H9 (cell line): ENCODE measurements around the gene DMXL1. TPM values are rescaled to one million over a fixed set of nuclear protein-coding genes. Genes with fewer than 3 reads are reported as not detected.

Experiments used
- DNase-seq: peaks from one replicate; pipeline ENCODE4 v3.0.0-alpha.2; 2017
- H2AFZ ChIP-seq: one replicate; pipeline ENCODE4 v1.6.1; 2013; ENCODE audit warnings: mild to moderate bottlenecking, low read length, control low read depth, moderate library complexity
- H2AK5ac ChIP-seq: 2 replicates; pipeline ENCODE4 v1.6.1; 2013; ENCODE audit warnings: low read length, control low read depth, mixed read lengths; ENCODE audit not compliant: insufficient read length
- H2BK120ac ChIP-seq: one replicate; pipeline ENCODE4 v1.6.1; 2013; ENCODE audit warnings: low read depth, mild to moderate bottlenecking, low read length, control low read depth, inconsistent platforms; ENCODE audit not compliant: poor library complexity, severe bottlenecking
- H2BK12ac ChIP-seq: 2 replicates; pipeline ENCODE4 v1.6.1; 2013; ENCODE audit warnings: low read length, control low read depth, mixed read lengths, low read depth; ENCODE audit not compliant: insufficient read length
- H2BK15ac ChIP-seq: 2 replicates; pipeline ENCODE4 v1.6.1; 2013; ENCODE audit warnings: low read depth, low read length, control low read depth
- H2BK20ac ChIP-seq: one replicate; pipeline ENCODE4 v1.6.1; 2013; ENCODE audit warnings: low read depth, mild to moderate bottlenecking, low read length, control low read depth, inconsistent platforms; ENCODE audit not compliant: poor library complexity, severe bottlenecking
- H2BK5ac ChIP-seq: 2 replicates; pipeline ENCODE4 v1.6.1; 2013; ENCODE audit warnings: low read length, control low read depth, mixed read lengths; ENCODE audit not compliant: insufficient read length
- H3K14ac ChIP-seq: 2 replicates; pipeline ENCODE4 v1.6.1; 2013; ENCODE audit warnings: low read length, control low read depth; ENCODE audit not compliant: insufficient read depth
- H3K18ac ChIP-seq: 2 replicates; pipeline ENCODE4 v1.6.1; 2013; ENCODE audit warnings: low read depth, mild to moderate bottlenecking, mixed read lengths, low read length, control low read depth; ENCODE audit not compliant: insufficient read length
- H3K23ac ChIP-seq: 2 replicates; pipeline ENCODE4 v1.6.1; 2013; ENCODE audit warnings: low read length, control low read depth, mixed read lengths, low read depth; ENCODE audit not compliant: insufficient read length
- H3K23me2 ChIP-seq: 2 replicates; pipeline ENCODE4 v1.6.1; 2013; ENCODE audit warnings: low read depth, mild to moderate bottlenecking, mixed read lengths, low read length, control low read depth; ENCODE audit not compliant: insufficient read length, poor library complexity, severe bottlenecking
- H3K27ac ChIP-seq: 2 replicates; pipeline ENCODE4 v1.5.1; 2013; ENCODE audit warnings: low read length, control low read depth, mixed read lengths, low read depth; ENCODE audit not compliant: insufficient read length
- H3K27me3 ChIP-seq: 2 replicates; pipeline ENCODE4 v1.6.1; 2013; ENCODE audit warnings: low read length, control low read depth, inconsistent platforms; ENCODE audit not compliant: insufficient read depth
- H3K4ac ChIP-seq: 2 replicates; pipeline ENCODE4 v1.6.1; 2013; ENCODE audit warnings: low read depth, mild to moderate bottlenecking, control low read depth, inconsistent platforms, low read length, moderate library complexity
- H3K4me1 ChIP-seq: 2 replicates; pipeline ENCODE4 v1.6.1; 2013; ENCODE audit warnings: low read length, control low read depth, inconsistent platforms; ENCODE audit not compliant: insufficient read depth
- H3K4me2 ChIP-seq: 2 replicates; pipeline ENCODE4 v1.6.1; 2013; ENCODE audit warnings: low read length, control low read depth, mixed read lengths; ENCODE audit not compliant: insufficient read length, insufficient read depth
- H3K56ac ChIP-seq: 2 replicates; pipeline ENCODE4 v1.6.1; 2013; ENCODE audit warnings: low read depth, mild to moderate bottlenecking, mixed read lengths, low read length, control low read depth; ENCODE audit not compliant: insufficient read length
- H3K79me1 ChIP-seq: 2 replicates; pipeline ENCODE4 v1.6.1; 2013; ENCODE audit warnings: low read depth, mild to moderate bottlenecking, moderate library complexity, low read length, control low read depth, inconsistent platforms; ENCODE audit not compliant: insufficient read depth, poor library complexity, severe bottlenecking
- H3K79me2 ChIP-seq: 2 replicates; pipeline ENCODE4 v1.6.1; 2013; ENCODE audit warnings: low read length, control low read depth, inconsistent platforms; ENCODE audit not compliant: insufficient read depth
- H3K9ac ChIP-seq: 2 replicates; pipeline ENCODE4 v1.6.1; 2013; ENCODE audit warnings: low read length, control low read depth, mixed read lengths; ENCODE audit not compliant: insufficient read length; ENCODE audit errors: extremely low read depth
- H3K9me3 ChIP-seq: one replicate; pipeline ENCODE4 v1.6.1; 2013; ENCODE audit warnings: low read depth, low read length, inconsistent platforms; ENCODE audit not compliant: control insufficient read depth
- H3T11ph ChIP-seq: one replicate; pipeline ENCODE4 v1.6.1; 2013; ENCODE audit warnings: mild to moderate bottlenecking, low read length, control low read depth, inconsistent platforms
- H4K20me1 ChIP-seq: one replicate; pipeline ENCODE4 v1.6.1; 2013; ENCODE audit not compliant: control insufficient read depth, insufficient read length, insufficient read depth
- H4K5ac ChIP-seq: 2 replicates; pipeline ENCODE4 v1.6.1; 2013; ENCODE audit warnings: low read depth, mild to moderate bottlenecking, mixed read lengths, low read length, control low read depth; ENCODE audit not compliant: insufficient read length
- H4K8ac ChIP-seq: replicated peaks from 2 replicates; pipeline ENCODE4 v1.6.1; 2013; ENCODE audit warnings: low read length, control low read depth, mixed read lengths, low read depth; ENCODE audit not compliant: insufficient read length
- H4K91ac ChIP-seq: 2 replicates; pipeline ENCODE4 v1.6.1; 2013; ENCODE audit warnings: low read depth, mild to moderate bottlenecking, moderate library complexity, mixed read lengths, low read length, control low read depth; ENCODE audit not compliant: insufficient read length
- H3K27ac Mint-ChIP-seq, 3 experiments: 2 replicates in 2 of 3; 3 replicates in 1 of 3; pipeline ENCODE4 v1.8.0; 2020 to 2021; ENCODE audit warnings: mixed read lengths in 3 of 3, mild to moderate bottlenecking in 1 of 3, moderate library complexity in 1 of 3
- H3K27me3 Mint-ChIP-seq: 2 replicates; pipeline ENCODE4 v1.8.0; 2021; ENCODE audit warnings: low read depth, mild to moderate bottlenecking, moderate library complexity, mixed read lengths
- H3K36me3 Mint-ChIP-seq, 3 experiments: 2 replicates in 2 of 3; 3 replicates in 1 of 3; pipeline ENCODE4 v1.8.0; 2020 to 2021; ENCODE audit warnings: low read depth in 3 of 3, mixed read lengths in 3 of 3; ENCODE audit not compliant: insufficient read depth in 1 of 3
- H3K4me1 Mint-ChIP-seq, 2 experiments: 2 replicates each; pipeline ENCODE4 v1.8.0; 2020; ENCODE audit warnings: mixed read lengths in 2 of 2
- H3K4me3 Mint-ChIP-seq, 2 experiments: 2 replicates in 1 of 2; 3 replicates in 1 of 2; pipeline ENCODE4 v1.8.0; 2020 to 2021; ENCODE audit warnings: mild to moderate bottlenecking in 2 of 2, mixed read lengths in 2 of 2, moderate library complexity in 1 of 2
- H3K9me3 Mint-ChIP-seq, 2 experiments: 2 replicates in 1 of 2; 3 replicates in 1 of 2; pipeline ENCODE4 v1.8.0; 2020; ENCODE audit warnings: mild to moderate bottlenecking in 2 of 2, mixed read lengths in 2 of 2, moderate library complexity in 1 of 2
- CTCF ChIP-seq: fragments of 200-600 bp; sonication (generic); conservative IDR thresholded peaks from 3 replicates; pipeline ENCODE4 v1.8.0; 2021; ENCODE audit warnings: antibody characterized with exemption, mild to moderate bottlenecking
- WGBS: extraction: QIAGEN DNeasy Blood & Tissue Kit; methylation state at CpG from one replicate; pipeline ENCODE4 v1.1.7; 2013; ENCODE audit warnings: missing lambda C conversion rate, low lambda C conversion rate, mixed read lengths; ENCODE audit not compliant: insufficient read length; ENCODE audit errors: extremely low coverage; 5-methylcytosine and 5-hydroxymethylcytosine counted together
- total RNA-seq: library from RNA; stranded (reverse); gene quantifications from 2 replicates; pipeline ENCODE4 v1.2.1, GENCODE V29; 2021

Gene DMXL1
- total RNA-seq, 1 experiment from 2014 or later: 63.5 TPM

GRCh38 chr5:119031905-119032304 is 39.0 kb upstream of the DMXL1 start:
- no CpG with 5 or more reads among the region's 4 CpGs for WGBS
- peak overlapping the region in 1 of 3 experiments; percentile 6; a peak in 1 of 7 replicates for H3K27ac Mint-ChIP-seq

More at GRCh38 chr5:119031905-119032304, 39.0 kb upstream of the DMXL1 start:
- H2BK20ac ChIP-seq: no peak overlapping the region
- H3K27me3 Mint-ChIP-seq: no peaks in the 10 kb centered on the region
- H2BK5ac ChIP-seq: no peak overlapping the region
- no peaks in the 10 kb centered on the region for H3K27me3 ChIP-seq
- H3K9me3 ChIP-seq: no peaks in the 10 kb centered on the region
- H3K79me2 ChIP-seq: no peaks in the 10 kb centered on the region
- H4K8ac ChIP-seq: no peak overlapping the region
- no peak overlapping the region for H3K23ac ChIP-seq
- H3K4me2 ChIP-seq: no peak overlapping the region
- TF ChIP-seq CTCF: no peak
- DNase-seq: peak; percentile 43
- no peak overlapping the region for H3K56ac ChIP-seq
- H3K4ac ChIP-seq: no peak overlapping the region
- H4K5ac ChIP-seq: no peak overlapping the region
- no peak overlapping the region for H3K4me3 Mint-ChIP-seq
- H3K14ac ChIP-seq: no peak overlapping the region
- no peaks in the 10 kb centered on the region for H3K23me2 ChIP-seq
- no peak overlapping the region for H2AFZ ChIP-seq
- no peaks in the 10 kb centered on the region for H3K36me3 Mint-ChIP-seq
- H3K4me1 Mint-ChIP-seq: peaks cover 24 to 32% of the 10 kb centered on the region in 2 experiments
- no peak overlapping the region for H2BK120ac ChIP-seq
- H3K18ac ChIP-seq: no peak overlapping the region
- no peak overlapping the region for H2BK15ac ChIP-seq
- H3K9me3 Mint-ChIP-seq: no peaks in the 10 kb centered on the region; a peak in 1 of 5 replicates
- H4K20me1 ChIP-seq: no peaks in the 10 kb centered on the region
- no peak overlapping the region for H3K9ac ChIP-seq
- no peak overlapping the region for H2BK12ac ChIP-seq
- no peak overlapping the region for H3K27ac ChIP-seq
- no peak overlapping the region for H3T11ph ChIP-seq
- no peak overlapping the region for H4K91ac ChIP-seq
- no peaks in the 10 kb centered on the region for H3K79me1 ChIP-seq
- H2AK5ac ChIP-seq: no peak overlapping the region
- peaks cover 3% of the 10 kb centered on the region; the same call in 1 of the 2 replicates for H3K4me1 ChIP-seq
